ENCODE results near the gene GPR17. TPM values are rescaled to one million over a fixed set of nuclear protein-coding genes. Genes with fewer than 3 reads are reported as not detected.

GPR17 gene
- total and polyA plus RNA-seq, 7 experiments from 2014 or later: not detected

GRCh38 chr2:127658146-127658545 lies 12.2 kb downstream of the GPR17 start:
- ATAC-seq (no peak), DNase-seq (no peak)
- H3K9me3 Mint-ChIP-seq: peaks cover 0 to 1% (median 0%) of the 10 kb centered on the region in 11 donors
- POLR2A ChIA-PET: no interaction called here
- CTCF ChIA-PET: no interaction called here
- H3K36me3 Mint-ChIP-seq: no peaks in the 10 kb centered on the region
- Histone ChIP-seq H3K36me3 (ENCODE audit: control insufficient read depth in 2 of 3, insufficient read depth in 3 of 3, low read length in 3 of 3) (no peaks in the 10 kb centered on the region), H3K9me3 (ENCODE audit: control insufficient read depth in 2 of 3, low read length in 3 of 3) (no peaks in the 10 kb centered on the region), H3K27me3 (ENCODE audit: control insufficient read depth in 2 of 2, insufficient read depth in 2 of 2, low read length in 2 of 2) (no peaks in the 10 kb centered on the region), H3K27ac (ENCODE audit: low read depth, low read length) (no peak overlapping the region), H3K4me3 (ENCODE audit: low read length) (no peak overlapping the region), H3K4me1 (ENCODE audit: control insufficient read depth in 2 of 2, insufficient read depth in 2 of 2, low read length in 2 of 2) (no peaks in the 10 kb centered on the region)
- H3K4me1 Mint-ChIP-seq: peaks cover 0 to 6% (median 0%) of the 10 kb centered on the region in 7 donors
- H3K27me3 Mint-ChIP-seq: peaks cover 9 to 22% (median 18%) of the 10 kb centered on the region in 5 donors
- intact Hi-C loops (cut with micrococcal nuclease): no loop called here
- no peak overlapping the region for H3K27ac Mint-ChIP-seq
- no peak overlapping the region for H3K4me3 Mint-ChIP-seq

DNA sequence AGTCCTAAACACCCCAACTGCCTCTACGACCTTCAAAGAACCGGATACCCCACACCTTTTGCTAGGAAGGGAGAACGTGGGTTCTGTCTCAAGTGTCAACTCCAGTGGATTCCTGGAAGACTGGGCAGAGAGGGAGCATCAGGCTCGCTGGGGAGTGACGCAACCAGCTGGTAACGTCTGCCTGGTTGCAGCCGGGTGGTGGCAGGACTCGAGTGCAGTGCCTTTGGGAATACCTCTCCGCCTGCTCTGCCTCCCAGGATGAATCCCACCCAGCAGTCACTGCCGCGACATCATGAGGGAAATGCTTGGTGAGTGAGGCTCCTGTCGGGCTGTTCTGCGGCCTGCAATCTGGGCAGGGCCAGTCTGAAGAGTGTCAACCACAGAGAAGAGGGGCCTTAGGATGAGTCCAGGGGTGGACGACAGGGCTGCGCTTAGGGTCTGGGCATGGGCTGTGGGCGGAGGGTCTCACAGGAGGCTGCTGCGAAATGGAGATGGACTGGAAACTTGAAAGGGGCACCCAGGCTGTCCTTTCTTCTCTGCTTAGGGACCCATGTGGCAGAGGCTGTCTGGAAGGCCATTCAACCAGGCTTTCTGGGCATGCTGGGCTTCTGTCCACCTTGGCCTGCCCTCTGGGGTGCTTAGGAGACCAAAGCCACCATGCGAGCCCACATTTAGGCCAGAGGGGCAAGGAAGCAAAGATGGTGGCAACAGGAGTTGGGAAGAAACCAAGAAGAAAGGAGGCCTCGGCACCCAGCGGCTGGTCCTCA lies 12.9 kb downstream of the GPR17 start:
- Mint-ChIP-seq H3K27ac (no peak overlapping the region), H3K9me3 (peaks cover 0 to 1% (median 0%) of the 10 kb centered on the region in 11 donors), H3K4me3 (no peak overlapping the region), H3K27me3 (peaks cover 16 to 29% (median 25%) of the 10 kb centered on the region in 5 donors), H3K4me1 (peaks cover 0 to 7% (median 0%) of the 10 kb centered on the region in 7 donors), H3K36me3 (no peaks in the 10 kb centered on the region)
- ChIA-PET CTCF (no interaction called here), POLR2A (no interaction called here)
- no peak for DNase-seq
- intact Hi-C loops (cut with micrococcal nuclease): no loop called here
- no peaks in the 10 kb centered on the region for H3K36me3 ChIP-seq (ENCODE audit: control insufficient read depth in 2 of 3, insufficient read depth in 3 of 3, low read length in 3 of 3)
- H3K27ac ChIP-seq (ENCODE audit: low read depth, low read length): no peak overlapping the region
- H3K9me3 ChIP-seq (ENCODE audit: control insufficient read depth in 2 of 3, low read length in 3 of 3): no peaks in the 10 kb centered on the region
- no peaks in the 10 kb centered on the region for H3K27me3 ChIP-seq (ENCODE audit: control insufficient read depth in 2 of 2, insufficient read depth in 2 of 2, low read length in 2 of 2)
- H3K4me3 ChIP-seq (ENCODE audit: low read length): no peak overlapping the region
- no peaks in the 10 kb centered on the region for H3K4me1 ChIP-seq (ENCODE audit: control insufficient read depth in 2 of 2, insufficient read depth in 2 of 2, low read length in 2 of 2)
- ATAC-seq: no peak

GRCh38 chr2:127659408-127660290 lies 13.7 kb downstream of the GPR17 start:
- DNase-seq (no peak), ATAC-seq (peak; percentile 21)
- Histone ChIP-seq H3K36me3 (ENCODE audit: control insufficient read depth in 2 of 3, insufficient read depth in 3 of 3, low read length in 3 of 3) (no peaks in the 10 kb centered on the region), H3K4me1 (ENCODE audit: control insufficient read depth in 2 of 2, insufficient read depth in 2 of 2, low read length in 2 of 2) (no peaks in the 10 kb centered on the region), H3K9me3 (ENCODE audit: control insufficient read depth in 2 of 3, low read length in 3 of 3) (no peaks in the 10 kb centered on the region), H3K27me3 (ENCODE audit: control insufficient read depth in 2 of 2, insufficient read depth in 2 of 2, low read length in 2 of 2) (no peaks in the 10 kb centered on the region), H3K27ac (ENCODE audit: low read depth, low read length) (no peak overlapping the region), H3K4me3 (ENCODE audit: low read length) (no peak overlapping the region)
- peak overlapping the region in 1 of 9 donors; percentile 38 for H3K27ac Mint-ChIP-seq
- no peak overlapping the region for H3K4me3 Mint-ChIP-seq
- H3K4me1 Mint-ChIP-seq: peaks cover 0 to 7% (median 0%) of the 10 kb centered on the region in 7 donors
- H3K36me3 Mint-ChIP-seq: no peaks in the 10 kb centered on the region
- CTCF ChIA-PET: no interaction called here
- intact Hi-C loops (cut with micrococcal nuclease): no loop called here
- H3K9me3 Mint-ChIP-seq: peaks cover 0 to 1% (median 0%) of the 10 kb centered on the region in 11 donors
- H3K27me3 Mint-ChIP-seq: peaks cover 17 to 31% (median 26%) of the 10 kb centered on the region in 5 donors
- POLR2A ChIA-PET: no interaction called here

DNA sequence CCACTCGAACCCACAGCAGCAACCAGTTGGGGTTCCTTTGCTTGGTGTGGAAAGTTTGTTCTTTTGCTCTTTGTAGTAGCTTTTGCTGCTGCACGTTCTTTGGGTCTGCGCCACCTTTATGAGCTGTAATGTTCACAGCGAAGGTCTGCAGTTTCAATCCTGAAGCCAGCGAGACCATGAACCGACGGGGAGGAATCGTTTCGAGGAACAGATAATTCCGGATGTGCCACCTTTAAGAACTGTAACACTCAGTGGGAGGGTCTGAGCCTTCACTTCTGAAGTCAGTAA lies 14.3 kb downstream of the GPR17 start:
- intact Hi-C loops (cut with micrococcal nuclease): no loop called here
- H3K9me3 Mint-ChIP-seq: peaks cover 0 to 1% (median 0%) of the 10 kb centered on the region in 11 donors

DNA sequence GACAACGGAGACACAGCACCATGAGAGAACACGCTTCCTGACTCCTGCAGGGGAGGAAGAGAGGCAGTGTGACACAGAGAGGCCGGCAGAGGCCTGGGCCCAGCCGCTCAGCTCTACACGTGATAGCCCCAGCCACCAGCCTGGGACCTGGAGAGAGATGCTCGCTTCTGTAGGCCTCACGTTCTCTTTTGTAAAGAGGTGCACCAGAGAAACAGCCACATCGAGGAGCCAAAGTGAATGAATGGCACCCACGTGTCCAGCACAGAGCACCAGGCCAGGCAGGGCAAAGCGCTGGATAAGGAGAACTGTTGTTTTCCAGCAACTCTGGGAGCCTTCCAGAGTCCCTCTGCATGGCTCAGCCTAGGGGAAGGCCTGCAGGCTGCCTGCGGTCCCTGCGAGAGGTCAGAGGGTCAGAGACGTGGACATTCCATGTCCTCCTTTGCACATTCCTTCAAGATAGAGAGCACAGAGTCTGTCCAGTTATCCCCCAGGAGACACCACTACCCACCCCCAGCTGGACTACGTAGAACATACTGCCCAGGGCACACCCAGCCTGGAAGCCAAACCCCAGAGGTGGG lies 15.2 kb downstream of the GPR17 start:
- H3K36me3 Mint-ChIP-seq: no peaks in the 10 kb centered on the region
- ChIA-PET CTCF (no interaction called here), POLR2A (no interaction called here)
- Histone ChIP-seq H3K27ac (ENCODE audit: low read depth, low read length) (no peak overlapping the region), H3K4me1 (ENCODE audit: control insufficient read depth in 2 of 2, insufficient read depth in 2 of 2, low read length in 2 of 2) (no peaks in the 10 kb centered on the region), H3K4me3 (ENCODE audit: low read length) (no peak overlapping the region), H3K27me3 (ENCODE audit: control insufficient read depth in 2 of 2, insufficient read depth in 2 of 2, low read length in 2 of 2) (peaks cover 0 to 4% of the 10 kb centered on the region in 2 donors), H3K9me3 (ENCODE audit: control insufficient read depth in 2 of 3, low read length in 3 of 3) (no peaks in the 10 kb centered on the region), H3K36me3 (ENCODE audit: control insufficient read depth in 2 of 3, insufficient read depth in 3 of 3, low read length in 3 of 3) (no peaks in the 10 kb centered on the region)
- ATAC-seq (no peak), DNase-seq (no peak)
- no peak overlapping the region for H3K27ac Mint-ChIP-seq
- H3K4me3 Mint-ChIP-seq: no peak overlapping the region
- peaks cover 23 to 43% (median 41%) of the 10 kb centered on the region in 5 donors for H3K27me3 Mint-ChIP-seq
- H3K9me3 Mint-ChIP-seq: peaks cover 0 to 1% (median 0%) of the 10 kb centered on the region in 11 donors
- intact Hi-C loops (cut with micrococcal nuclease): no loop called here
- H3K4me1 Mint-ChIP-seq: peaks cover 0 to 6% (median 0%) of the 10 kb centered on the region in 7 donors

More for the DNA sequence above, 14.3 kb downstream of the GPR17 start:
- DNase-seq (no peak), ATAC-seq (no peak)
- Mint-ChIP-seq H3K4me3 (no peak overlapping the region), H3K4me1 (peaks cover 0 to 7% (median 0%) of the 10 kb centered on the region in 7 donors), H3K36me3 (no peaks in the 10 kb centered on the region), H3K27me3 (peaks cover 23 to 37% (median 32%) of the 10 kb centered on the region in 5 donors), H3K27ac (peak overlapping the region in 1 of 9 donors; percentile 38)
- Histone ChIP-seq H3K4me1 (ENCODE audit: control insufficient read depth in 2 of 2, insufficient read depth in 2 of 2, low read length in 2 of 2) (no peaks in the 10 kb centered on the region), H3K4me3 (ENCODE audit: low read length) (no peak overlapping the region), H3K27ac (ENCODE audit: low read depth, low read length) (no peak overlapping the region), H3K27me3 (ENCODE audit: control insufficient read depth in 2 of 2, insufficient read depth in 2 of 2, low read length in 2 of 2) (no peaks in the 10 kb centered on the region), H3K9me3 (ENCODE audit: control insufficient read depth in 2 of 3, low read length in 3 of 3) (no peaks in the 10 kb centered on the region), H3K36me3 (ENCODE audit: control insufficient read depth in 2 of 3, insufficient read depth in 3 of 3, low read length in 3 of 3) (no peaks in the 10 kb centered on the region)
- POLR2A ChIA-PET: no interaction called here
- CTCF ChIA-PET: no interaction called here

- Mint-ChIP-seq H3K4me3 (no peak overlapping the region), H3K9me3 (peaks cover 0 to 1% (median 0%) of the 10 kb centered on the region in 11 donors), H3K27me3 (peaks cover 32 to 51% (median 50%) of the 10 kb centered on the region in 5 donors), H3K27ac (no peak overlapping the region), H3K4me1 (peaks cover 0 to 5% (median 0%) of the 10 kb centered on the region in 7 donors), H3K36me3 (no peaks in the 10 kb centered on the region)
- Histone ChIP-seq H3K9me3 (ENCODE audit: control insufficient read depth in 2 of 3, low read length in 3 of 3) (no peaks in the 10 kb centered on the region), H3K36me3 (ENCODE audit: control insufficient read depth in 2 of 3, insufficient read depth in 3 of 3, low read length in 3 of 3) (no peaks in the 10 kb centered on the region), H3K4me1 (ENCODE audit: control insufficient read depth in 2 of 2, insufficient read depth in 2 of 2, low read length in 2 of 2) (no peaks in the 10 kb centered on the region), H3K27ac (ENCODE audit: low read depth, low read length) (no peak overlapping the region), H3K27me3 (ENCODE audit: control insufficient read depth in 2 of 2, insufficient read depth in 2 of 2, low read length in 2 of 2) (peaks cover 0 to 4% of the 10 kb centered on the region in 2 donors), H3K4me3 (ENCODE audit: low read length) (no peak overlapping the region)
- intact Hi-C loops (cut with micrococcal nuclease): no loop called here
- ChIA-PET CTCF (no interaction called here), POLR2A (no interaction called here)
- DNase-seq: no peak
- ATAC-seq: no peak
These were observed 16.1 kb downstream of the GPR17 start for GRCh38 chr2:127661949-127662510.
